HG02571 (cell line): ENCODE data around the gene SLTM.
A peak's percentile ranks its signal among the peaks of the same experiment; 100 is the strongest.
"Not testable (repeated sequence)": the region's sequence is repeated elsewhere in the genome, so short reads cannot be mapped to it uniquely, and the experiment has no call there.

ENCODE experiments used
- ATAC-seq: cut with Tn5 transposase; IDR thresholded peaks from one replicate; pipeline ENCODE4 v1.9.1; 2021; ENCODE audit warnings: mild to moderate bottlenecking, moderate library complexity; ENCODE audit not compliant: unreplicated experiment

The SLTM gene

GRCh38 chr15:58933281-58934113 lies at the start of gene SLTM:
Gene SLTM (minus strand): TSS chr15:58933679. CDS start chr15:58933565, 114 bp downstream.
- ATAC-seq = peak; percentile 88

GRCh38 chr15:58983261-58983660 lies 49.8 kb upstream of the SLTM start:
- ATAC-seq = no peak

- ATAC-seq = no peak
Observed at GRCh38 chr15:58981808-58982475, 48.5 kb upstream of the SLTM start.

- no peak for ATAC-seq
Observed at GRCh38 chr15:58980351-58980939, 47.0 kb upstream of the SLTM start.

GRCh38 chr15:58977887-58978286 lies 44.4 kb upstream of the SLTM start:
- no peak for ATAC-seq

GRCh38 chr15:58967479-58967878 lies 34.0 kb upstream of the SLTM start:
- no peak for ATAC-seq

GRCh38 chr15:58966698-58967097 lies 33.2 kb upstream of the SLTM start:
- ATAC-seq = no peak

GRCh38 chr15:58962662-58963565 lies 29.4 kb upstream of the SLTM start:
- ATAC-seq = no peak

- ATAC-seq = no peak
Observed at GRCh38 chr15:58962136-58962535, 28.7 kb upstream of the SLTM start.

GRCh38 chr15:58958811-58959210 lies 25.3 kb upstream of the SLTM start:
- ATAC-seq = no peak

GRCh38 chr15:58957101-58957973 lies 23.9 kb upstream of the SLTM start:
- ATAC-seq = no peak

GRCh38 chr15:58952751-58953150 lies 19.3 kb upstream of the SLTM start:
- ATAC-seq = no peak

GRCh38 chr15:58951388-58952007 lies 18.0 kb upstream of the SLTM start:
- no peak for ATAC-seq

GRCh38 chr15:58947179-58947578 lies 13.7 kb upstream of the SLTM start:
- ATAC-seq = no peak

GRCh38 chr15:58934974-58935373 lies 1.5 kb upstream of the SLTM start:
- ATAC-seq = not testable (repeated sequence)

- no peak for ATAC-seq
Observed at GRCh38 chr15:58934521-58934920, 1.0 kb upstream of the SLTM start.

GRCh38 chr15:58934114-58934447 lies 602 bp upstream of the SLTM start:
- peak; percentile 7 for ATAC-seq

GRCh38 chr15:58932710-58933280 lies 684 bp downstream of the SLTM start:
- ATAC-seq = peak; percentile 41

- no peak for ATAC-seq
Observed at GRCh38 chr15:58931987-58932588, 1.4 kb downstream of the SLTM start.
